Endodermal cell (in vitro differentiated cells): ENCODE results near the gene CAND2. TPM values are rescaled to one million over a fixed set of nuclear protein-coding genes. Genes with fewer than 3 reads are reported as not detected.

Experiments
- DNase-seq: peaks from one replicate; pipeline ENCODE4 v3.0.0-alpha.2; 2017
- H3K27ac ChIP-seq: 2 replicates; pipeline ENCODE4 v1.5.1; 2013; ENCODE audit warnings: mild to moderate bottlenecking, low read depth, low read length, moderate library complexity
- H3K27me3 ChIP-seq: 2 replicates; pipeline ENCODE4 v1.6.1; 2013; ENCODE audit warnings: mild to moderate bottlenecking, low read length, moderate library complexity; ENCODE audit not compliant: insufficient read depth, control insufficient read depth, poor library complexity, severe bottlenecking
- H3K36me3 ChIP-seq: 2 replicates; pipeline ENCODE4 v1.7.0; 2013; ENCODE audit warnings: mild to moderate bottlenecking, low read length, moderate library complexity; ENCODE audit not compliant: control insufficient read depth, insufficient read depth
- H3K4me1 ChIP-seq: one replicate; pipeline ENCODE4 v1.7.0; 2013; ENCODE audit warnings: low read length; ENCODE audit not compliant: control insufficient read depth, insufficient read depth
- H3K4me3 ChIP-seq: 2 replicates; pipeline ENCODE4 v1.5.1; 2013; ENCODE audit warnings: mild to moderate bottlenecking, low read length, moderate library complexity
- H3K9ac ChIP-seq: 2 replicates; pipeline ENCODE4 v1.6.1; 2013; ENCODE audit warnings: mild to moderate bottlenecking, low read length, moderate library complexity; ENCODE audit not compliant: poor library complexity, severe bottlenecking; ENCODE audit errors: extremely low read depth
- H3K9me3 ChIP-seq: 2 replicates; pipeline ENCODE4 v1.6.1; 2013; ENCODE audit warnings: mild to moderate bottlenecking, low read length, moderate library complexity; ENCODE audit not compliant: control insufficient read depth
- H3K27ac Mint-ChIP-seq: 2 replicates; pipeline ENCODE4 v1.8.0; 2020; ENCODE audit warnings: mixed read lengths
- H3K27me3 Mint-ChIP-seq: 2 replicates; pipeline ENCODE4 v1.8.0; 2021; ENCODE audit warnings: mild to moderate bottlenecking, mixed read lengths; ENCODE audit not compliant: insufficient read depth
- H3K36me3 Mint-ChIP-seq: 2 replicates; pipeline ENCODE4 v1.8.0; 2020; ENCODE audit warnings: low read depth, mixed read lengths
- H3K4me1 Mint-ChIP-seq: 2 replicates; pipeline ENCODE4 v1.8.0; 2020; ENCODE audit warnings: mixed read lengths
- H3K4me3 Mint-ChIP-seq: 2 replicates; pipeline ENCODE4 v1.8.0; 2020; ENCODE audit warnings: mild to moderate bottlenecking, moderate library complexity, mixed read lengths
- H3K9me3 Mint-ChIP-seq: 2 replicates; pipeline ENCODE4 v1.8.0; 2020; ENCODE audit warnings: mild to moderate bottlenecking, mixed read lengths
- WGBS, 2 experiments: methylation state at CpG; one replicate each; pipeline versions ENCODE4 v1.1.5 to v1.1.7; 2013; ENCODE audit warnings: missing lambda C conversion rate in 2 of 2, mixed read lengths in 1 of 2; ENCODE audit not compliant: insufficient coverage in 1 of 2, insufficient read length in 1 of 2; 5-methylcytosine and 5-hydroxymethylcytosine counted together
- total RNA-seq, 2 donors: library from RNA; stranded (reverse); fragmentation: NEBNext Ultra II Directional in 1 of 2; extraction: Animal tissue kit (Norgen Biotek cat#: 25700) in 1 of 2; gene quantifications; 2 replicates in 1 of 2; 3 replicates in 1 of 2; pipeline ENCODE4 v1.2.1, GENCODE V29; 2021
- TF ChIP-seq, protein P1 (sequence below): fragments of 200-600 bp; sonication (generic); conservative IDR thresholded peaks from 2 replicates; pipeline ENCODE4 v1.5.0; 2021; ENCODE audit warnings: antibody characterized with exemption, mild to moderate bottlenecking

The CAND2 gene
- total RNA-seq, 2 donors from 2014 or later = 7.8 to 15.0 TPM

DNA sequence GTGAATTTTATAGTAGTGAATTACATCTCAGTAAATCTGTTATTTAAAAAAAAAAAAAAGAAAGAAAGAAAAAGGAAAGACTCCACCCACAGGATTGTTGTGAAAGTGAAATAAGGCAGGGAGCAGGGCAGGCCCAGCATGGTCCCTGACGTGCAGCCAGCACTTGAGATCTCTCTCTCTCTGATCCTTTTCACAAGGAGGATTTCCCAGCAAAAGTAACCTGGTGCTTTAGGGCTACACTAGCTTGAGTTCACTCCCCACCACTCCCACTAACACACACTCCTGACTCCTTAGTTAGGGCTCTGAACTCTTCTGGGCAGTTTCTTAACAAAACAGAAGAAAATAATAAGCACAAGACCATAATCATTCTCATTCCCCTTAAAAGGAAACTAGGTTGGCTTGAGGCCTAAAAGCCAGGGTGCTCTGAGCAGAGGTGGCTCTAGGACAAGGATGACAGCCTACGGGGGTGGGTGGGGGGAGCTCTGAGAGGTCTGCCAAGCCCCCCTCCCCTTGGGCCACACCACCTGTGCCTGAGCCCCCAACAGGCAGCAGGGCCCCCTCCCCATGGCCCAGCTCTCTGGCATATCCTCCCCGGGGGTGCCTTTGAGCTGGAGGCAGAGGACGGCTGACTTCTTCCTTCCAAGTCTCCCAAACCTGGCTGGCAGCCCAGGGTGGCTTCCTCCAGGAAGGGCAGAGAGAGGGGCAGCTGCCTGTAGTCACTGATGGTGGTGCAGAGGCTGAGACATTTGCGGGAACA lies 38.3 kb upstream of the CAND2 start:
- Histone ChIP-seq H3K36me3 (no peaks in the 10 kb centered on the region), H3K27ac (no peak overlapping the region), H3K4me3 (no peak overlapping the region), H3K9ac (no peak overlapping the region), H3K27me3 (peaks cover 32% of the 10 kb centered on the region), H3K9me3 (no peaks in the 10 kb centered on the region), H3K4me1 (peaks cover 9% of the 10 kb centered on the region)
- peak overlapping the region; percentile 33 for H3K27ac Mint-ChIP-seq
- no peaks in the 10 kb centered on the region for H3K9me3 Mint-ChIP-seq
- peaks cover 24% of the 10 kb centered on the region for H3K27me3 Mint-ChIP-seq
- 73 to 75% methylated on average over 4 to 5 of the region's 5 CpGs for WGBS, 2 experiments
- TF ChIP-seq, protein P1, sequence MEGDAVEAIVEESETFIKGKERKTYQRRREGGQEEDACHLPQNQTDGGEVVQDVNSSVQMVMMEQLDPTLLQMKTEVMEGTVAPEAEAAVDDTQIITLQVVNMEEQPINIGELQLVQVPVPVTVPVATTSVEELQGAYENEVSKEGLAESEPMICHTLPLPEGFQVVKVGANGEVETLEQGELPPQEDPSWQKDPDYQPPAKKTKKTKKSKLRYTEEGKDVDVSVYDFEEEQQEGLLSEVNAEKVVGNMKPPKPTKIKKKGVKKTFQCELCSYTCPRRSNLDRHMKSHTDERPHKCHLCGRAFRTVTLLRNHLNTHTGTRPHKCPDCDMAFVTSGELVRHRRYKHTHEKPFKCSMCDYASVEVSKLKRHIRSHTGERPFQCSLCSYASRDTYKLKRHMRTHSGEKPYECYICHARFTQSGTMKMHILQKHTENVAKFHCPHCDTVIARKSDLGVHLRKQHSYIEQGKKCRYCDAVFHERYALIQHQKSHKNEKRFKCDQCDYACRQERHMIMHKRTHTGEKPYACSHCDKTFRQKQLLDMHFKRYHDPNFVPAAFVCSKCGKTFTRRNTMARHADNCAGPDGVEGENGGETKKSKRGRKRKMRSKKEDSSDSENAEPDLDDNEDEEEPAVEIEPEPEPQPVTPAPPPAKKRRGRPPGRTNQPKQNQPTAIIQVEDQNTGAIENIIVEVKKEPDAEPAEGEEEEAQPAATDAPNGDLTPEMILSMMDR = peak; percentile 10
- H3K4me1 Mint-ChIP-seq = peaks cover 16% of the 10 kb centered on the region
- no peaks in the 10 kb centered on the region for H3K36me3 Mint-ChIP-seq
- no peak overlapping the region for H3K4me3 Mint-ChIP-seq
- peak; percentile 64 for DNase-seq

DNA sequence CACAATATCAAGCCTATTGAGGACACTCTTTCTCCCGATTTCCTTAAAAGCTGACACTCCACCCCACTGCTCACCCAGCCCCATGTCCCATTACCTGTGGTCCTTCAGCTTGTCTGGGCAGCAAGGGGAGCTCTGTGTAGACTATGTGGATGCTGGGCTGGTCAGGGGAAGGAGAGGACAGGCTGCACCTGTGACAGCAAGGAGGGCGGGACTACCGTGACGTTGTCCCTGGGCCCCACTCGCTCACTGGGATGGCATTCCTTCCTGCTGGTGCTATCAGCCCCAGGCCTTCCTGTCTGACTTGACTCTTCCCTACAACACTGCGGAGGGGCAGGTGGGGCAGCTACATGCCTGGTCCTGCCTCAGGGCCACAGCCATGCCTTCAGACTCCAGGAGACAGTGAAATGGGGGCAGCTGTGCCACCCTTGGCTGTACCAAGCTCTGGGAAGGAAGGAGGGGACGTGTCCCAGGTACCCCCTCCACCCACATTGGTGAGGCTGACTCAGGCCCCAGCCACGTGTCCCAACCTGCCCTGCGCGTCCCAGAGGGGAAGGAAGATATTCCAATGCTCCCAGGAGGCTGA lies 37.3 kb upstream of the CAND2 start, which contains the start of gene TMEM40:
Gene TMEM40 (minus strand): TSS at position 163 of the 583 bp plus-strand sequence. CDS start 9,427 bp downstream, outside the sequence.
- Mint-ChIP-seq H3K9me3 (no peaks in the 10 kb centered on the region), H3K36me3 (no peaks in the 10 kb centered on the region), H3K27me3 (peaks cover 20% of the 10 kb centered on the region), H3K27ac (peak within 1 kb of the TSS; percentile 33), H3K4me1 (peaks cover 16% of the 10 kb centered on the region), H3K4me3 (no peak within 1 kb of the TSS)
- Histone ChIP-seq H3K9ac (no peak within 1 kb of the TSS), H3K27me3 (peaks cover 29% of the 10 kb centered on the region), H3K9me3 (no peaks in the 10 kb centered on the region), H3K27ac (no peak within 1 kb of the TSS), H3K36me3 (no peaks in the 10 kb centered on the region), H3K4me3 (no peak within 1 kb of the TSS), H3K4me1 (peaks cover 9% of the 10 kb centered on the region)
- TF ChIP-seq, protein P1 = no peak
- DNase-seq = peak; percentile 78
- WGBS, 2 experiments = 84 to 90% methylated on average over 4 to 10 of the region's 10 CpGs

DNA sequence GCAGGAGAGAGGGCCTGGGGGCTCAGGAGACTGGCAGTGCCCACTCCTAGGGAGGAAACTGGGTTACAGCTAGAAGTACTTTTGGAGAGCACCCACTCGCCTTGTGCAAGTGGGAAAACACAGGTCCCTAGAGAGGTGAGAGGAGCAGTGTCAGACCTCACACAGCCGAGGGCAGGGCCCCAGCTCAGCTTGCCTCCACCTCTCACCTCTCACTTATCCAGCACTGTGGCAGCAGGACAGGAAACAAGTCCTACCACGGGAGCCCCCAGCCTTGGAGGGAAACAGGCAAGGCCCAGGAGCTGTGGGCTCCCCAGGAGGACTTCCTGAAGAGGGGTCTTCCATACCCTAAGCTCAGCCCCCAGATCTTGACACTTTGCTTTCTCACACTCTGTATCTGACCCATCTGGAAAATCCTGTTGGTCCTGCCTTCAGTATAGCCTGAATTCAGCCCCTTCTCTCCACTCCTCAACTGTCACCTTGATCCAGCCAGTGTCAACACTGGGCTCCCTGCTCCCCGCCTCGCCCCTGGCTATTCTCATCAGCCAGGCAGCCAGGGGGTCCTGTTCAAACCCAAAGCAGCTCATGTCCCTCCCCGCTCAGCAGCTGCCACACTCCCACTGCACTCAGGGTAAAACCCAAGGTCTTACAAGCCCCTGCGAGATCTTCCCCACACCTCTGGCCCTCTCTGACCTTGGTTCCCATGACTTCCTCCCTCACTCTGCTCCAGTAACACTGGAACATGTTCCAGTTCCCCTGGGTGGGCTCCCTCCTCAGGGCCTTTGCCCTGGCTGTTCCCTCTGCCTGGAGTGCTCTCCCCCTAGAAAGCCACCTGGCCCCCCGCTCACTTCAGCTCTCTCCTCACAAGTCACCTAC lies 36.6 kb upstream of the CAND2 start:
- 69 to 77% methylated on average over 5 to 8 of the region's 8 CpGs for WGBS, 2 experiments
- H3K9me3 ChIP-seq = no peaks in the 10 kb centered on the region
- peaks cover 9% of the 10 kb centered on the region for H3K4me1 ChIP-seq
- H3K27ac ChIP-seq = no peak overlapping the region
- Mint-ChIP-seq H3K36me3 (no peaks in the 10 kb centered on the region), H3K4me1 (peaks cover 16% of the 10 kb centered on the region), H3K9me3 (no peaks in the 10 kb centered on the region), H3K27me3 (peaks cover 15% of the 10 kb centered on the region), H3K27ac (no peak overlapping the region), H3K4me3 (no peak overlapping the region)
- H3K4me3 ChIP-seq = no peak overlapping the region
- no peak for DNase-seq
- H3K27me3 ChIP-seq = peaks cover 22% of the 10 kb centered on the region
- no peaks in the 10 kb centered on the region for H3K36me3 ChIP-seq
- TF ChIP-seq, protein P1 = no peak
- no peak overlapping the region for H3K9ac ChIP-seq
